Loucy (cell line): ENCODE results near the gene OSBPL8.

Experiments
- H2AFZ ChIP-seq: fragments of 200-600 bp; sonication (generic); 2 replicates; pipeline ENCODE4 v1.6.0; 2016; ENCODE audit warnings: antibody characterized with exemption, mild to moderate bottlenecking, low read length, moderate library complexity
- H3F3A ChIP-seq: fragments of 200-600 bp; 2 replicates; pipeline ENCODE4 v1.6.0; 2016; ENCODE audit warnings: antibody characterized with exemption, low read depth, mild to moderate bottlenecking
- H3K27me3 ChIP-seq: fragments of 200-600 bp; sonication (generic); 2 replicates; pipeline ENCODE4 v1.6.1; 2014; ENCODE audit warnings: low read length, mild to moderate bottlenecking; ENCODE audit not compliant: insufficient read depth, poor library complexity, severe bottlenecking
- H3K36me3 ChIP-seq: fragments of 200-600 bp; sonication (generic); 2 replicates; pipeline ENCODE4 v1.6.1; 2016; ENCODE audit warnings: low read length; ENCODE audit not compliant: insufficient read depth
- H3K4me1 ChIP-seq: fragments of 200-600 bp; sonication (generic); 2 replicates; pipeline ENCODE4 v1.5.1; 2014; ENCODE audit warnings: low read length, mild to moderate bottlenecking; ENCODE audit not compliant: insufficient read depth, poor library complexity, severe bottlenecking
- H3K4me2 ChIP-seq: fragments of 200-600 bp; sonication (generic); 2 replicates; pipeline ENCODE4 v1.6.0; 2014; ENCODE audit warnings: antibody characterized with exemption, low read length, low read depth, mild to moderate bottlenecking; ENCODE audit not compliant: poor library complexity, severe bottlenecking
- H3K4me3 ChIP-seq: fragments of 200-600 bp; sonication (generic); 2 replicates; pipeline ENCODE4 v1.5.1; 2014; ENCODE audit warnings: low read length, mild to moderate bottlenecking, mixed read lengths; ENCODE audit not compliant: poor library complexity, severe bottlenecking
- H3K79me2 ChIP-seq: fragments of 200-600 bp; sonication (generic); 2 replicates; pipeline ENCODE4 v1.6.1; 2014; ENCODE audit warnings: low read length; ENCODE audit not compliant: insufficient read depth
- H3K9ac ChIP-seq: fragments of 200-600 bp; sonication (generic); 2 replicates; pipeline ENCODE4 v1.6.0; 2014; ENCODE audit warnings: mild to moderate bottlenecking, low read depth, low read length, moderate library complexity; ENCODE audit not compliant: poor library complexity, severe bottlenecking
- H3K9me2 ChIP-seq: fragments of 200-600 bp; sonication (generic); replicated peaks from 2 replicates; pipeline ENCODE4 v1.6.1; 2016; ENCODE audit warnings: low read depth, low read length, mixed read lengths
- H3K9me3 ChIP-seq: fragments of 200-600 bp; sonication (generic); 2 replicates; pipeline ENCODE4 v1.6.1; 2014; ENCODE audit warnings: mild to moderate bottlenecking, antibody characterized with exemption, low read length, low read depth; ENCODE audit not compliant: insufficient read depth
- H4K20me1 ChIP-seq: fragments of 200-600 bp; sonication (generic); 2 replicates; pipeline ENCODE4 v1.6.0; 2014; ENCODE audit warnings: antibody characterized with exemption, low read length, mild to moderate bottlenecking; ENCODE audit not compliant: insufficient read depth, poor library complexity, severe bottlenecking
- CTCF ChIP-seq: fragments of 200-600 bp; sonication (generic); conservative IDR thresholded peaks from 2 replicates; pipeline ENCODE4 v1.5.1; 2014; ENCODE audit warnings: mild to moderate bottlenecking, antibody characterized with exemption, low read length
- EZH2phosphoT487 ChIP-seq: fragments of 200-600 bp; IDR thresholded peaks from 2 replicates; pipeline ENCODE4 v1.6.1; 2018; ENCODE audit warnings: antibody characterized with exemption, mild to moderate bottlenecking, moderate library complexity, borderline replicate concordance

OSBPL8 gene

GRCh38 chr12:76490763-76491162, 68.8 kb downstream of the OSBPL8 start:
- Histone ChIP-seq H2AFZ (no peak overlapping the region), H3K4me1 (no peaks in the 10 kb centered on the region), H3K36me3 (peaks cover 30% of the 10 kb centered on the region), H3K4me3 (no peak overlapping the region), H3K79me2 (peaks cover 31% of the 10 kb centered on the region), H4K20me1 (peaks cover 3% of the 10 kb centered on the region), H3K9ac (no peak overlapping the region), H3K9me2 (no peaks in the 10 kb centered on the region), H3K4me2 (no peak overlapping the region), H3K27me3 (no peaks in the 10 kb centered on the region), H3F3A (no peaks in the 10 kb centered on the region), H3K9me3 (0 out of 2 replicates have a peak, but pooled peaks cover 7% of the 10 kb centered on the region)
- TF ChIP-seq EZH2phosphoT487: no peak
- TF ChIP-seq CTCF: no peak

GRCh38 chr12:76489737-76490136, 69.8 kb downstream of the OSBPL8 start:
- peaks cover 32% of the 10 kb centered on the region for H3K36me3 ChIP-seq
- no peaks in the 10 kb centered on the region for H3K27me3 ChIP-seq
- H3K4me3 ChIP-seq: no peak overlapping the region
- H3K4me1 ChIP-seq: no peaks in the 10 kb centered on the region
- H3K9me2 ChIP-seq: no peaks in the 10 kb centered on the region
- H4K20me1 ChIP-seq: peaks cover 3% of the 10 kb centered on the region
- H2AFZ ChIP-seq: no peak overlapping the region
- H3F3A ChIP-seq: no peaks in the 10 kb centered on the region
- H3K79me2 ChIP-seq: peaks cover 27% of the 10 kb centered on the region
- H3K4me2 ChIP-seq: no peak overlapping the region
- no peak overlapping the region for H3K9ac ChIP-seq
- TF ChIP-seq EZH2phosphoT487 (no peak), CTCF (no peak)
- H3K9me3 ChIP-seq: 0 out of 2 replicates have a peak, but pooled peaks cover 7% of the 10 kb centered on the region

DNA sequence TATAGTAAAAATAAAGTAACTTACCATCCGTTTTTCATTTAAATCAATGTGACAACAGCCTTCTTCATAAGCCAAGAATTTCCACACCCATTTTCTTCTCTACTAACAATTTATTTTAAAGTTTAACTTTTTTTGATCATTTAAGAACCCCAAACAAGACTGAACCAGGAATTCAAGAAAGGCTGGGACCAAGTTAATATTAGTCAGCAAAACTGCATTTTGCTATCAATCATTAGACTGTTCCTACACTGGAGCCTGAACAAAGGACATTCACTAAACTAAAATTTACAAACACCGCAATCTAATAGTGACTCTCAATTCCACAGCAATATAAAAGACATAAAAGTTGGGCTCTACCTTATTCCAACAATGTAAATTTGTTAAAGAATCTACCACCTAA, 73.6 kb downstream of the OSBPL8 start:
- Histone ChIP-seq H3K9me3 (no peaks in the 10 kb centered on the region), H2AFZ (no peak overlapping the region), H3K4me2 (no peak overlapping the region), H4K20me1 (peaks cover 3% of the 10 kb centered on the region), H3K9me2 (no peaks in the 10 kb centered on the region), H3K79me2 (peaks cover 19% of the 10 kb centered on the region; the same call in 1 of the 2 replicates), H3K4me3 (no peak overlapping the region), H3K36me3 (peaks cover 31% of the 10 kb centered on the region; the same call in 1 of the 2 replicates), H3K4me1 (no peaks in the 10 kb centered on the region), H3K9ac (no peak overlapping the region), H3F3A (no peaks in the 10 kb centered on the region), H3K27me3 (no peaks in the 10 kb centered on the region)
- TF ChIP-seq EZH2phosphoT487 (no peak), CTCF (no peak)
